Measurements from ENCODE around the gene THSD7B. TPM values are rescaled to one million over a fixed set of nuclear protein-coding genes. Genes with fewer than 3 reads are reported as not detected.

The THSD7B gene
- total and polyA plus RNA-seq, 10 of the 15 experiments (the other 5 are each of a cell fraction or from before 2014, with no cell fraction given): 0.03 to 0.56 (median 0.28) TPM

DNA sequence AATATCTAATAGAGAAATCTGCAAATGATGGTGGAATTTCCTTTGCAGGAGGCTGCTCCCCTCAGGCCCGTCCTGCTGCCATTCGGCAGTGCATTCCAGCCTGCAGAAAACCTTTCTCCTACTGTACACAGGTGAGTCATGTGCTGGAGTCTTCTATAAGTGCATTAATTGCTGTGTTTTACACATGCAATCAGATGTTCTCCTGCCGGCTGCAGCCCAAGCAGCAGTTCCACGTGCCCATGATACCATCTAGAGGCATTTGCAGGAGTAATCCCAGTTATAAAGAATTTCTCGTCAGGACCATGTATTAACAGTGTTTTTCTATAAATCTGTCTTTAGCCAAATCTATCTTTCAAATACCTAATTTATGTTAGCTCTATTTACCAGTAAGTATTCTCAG is 894.3 kb downstream of the THSD7B start (continued):
- TF ChIP-seq, protein P1, sequence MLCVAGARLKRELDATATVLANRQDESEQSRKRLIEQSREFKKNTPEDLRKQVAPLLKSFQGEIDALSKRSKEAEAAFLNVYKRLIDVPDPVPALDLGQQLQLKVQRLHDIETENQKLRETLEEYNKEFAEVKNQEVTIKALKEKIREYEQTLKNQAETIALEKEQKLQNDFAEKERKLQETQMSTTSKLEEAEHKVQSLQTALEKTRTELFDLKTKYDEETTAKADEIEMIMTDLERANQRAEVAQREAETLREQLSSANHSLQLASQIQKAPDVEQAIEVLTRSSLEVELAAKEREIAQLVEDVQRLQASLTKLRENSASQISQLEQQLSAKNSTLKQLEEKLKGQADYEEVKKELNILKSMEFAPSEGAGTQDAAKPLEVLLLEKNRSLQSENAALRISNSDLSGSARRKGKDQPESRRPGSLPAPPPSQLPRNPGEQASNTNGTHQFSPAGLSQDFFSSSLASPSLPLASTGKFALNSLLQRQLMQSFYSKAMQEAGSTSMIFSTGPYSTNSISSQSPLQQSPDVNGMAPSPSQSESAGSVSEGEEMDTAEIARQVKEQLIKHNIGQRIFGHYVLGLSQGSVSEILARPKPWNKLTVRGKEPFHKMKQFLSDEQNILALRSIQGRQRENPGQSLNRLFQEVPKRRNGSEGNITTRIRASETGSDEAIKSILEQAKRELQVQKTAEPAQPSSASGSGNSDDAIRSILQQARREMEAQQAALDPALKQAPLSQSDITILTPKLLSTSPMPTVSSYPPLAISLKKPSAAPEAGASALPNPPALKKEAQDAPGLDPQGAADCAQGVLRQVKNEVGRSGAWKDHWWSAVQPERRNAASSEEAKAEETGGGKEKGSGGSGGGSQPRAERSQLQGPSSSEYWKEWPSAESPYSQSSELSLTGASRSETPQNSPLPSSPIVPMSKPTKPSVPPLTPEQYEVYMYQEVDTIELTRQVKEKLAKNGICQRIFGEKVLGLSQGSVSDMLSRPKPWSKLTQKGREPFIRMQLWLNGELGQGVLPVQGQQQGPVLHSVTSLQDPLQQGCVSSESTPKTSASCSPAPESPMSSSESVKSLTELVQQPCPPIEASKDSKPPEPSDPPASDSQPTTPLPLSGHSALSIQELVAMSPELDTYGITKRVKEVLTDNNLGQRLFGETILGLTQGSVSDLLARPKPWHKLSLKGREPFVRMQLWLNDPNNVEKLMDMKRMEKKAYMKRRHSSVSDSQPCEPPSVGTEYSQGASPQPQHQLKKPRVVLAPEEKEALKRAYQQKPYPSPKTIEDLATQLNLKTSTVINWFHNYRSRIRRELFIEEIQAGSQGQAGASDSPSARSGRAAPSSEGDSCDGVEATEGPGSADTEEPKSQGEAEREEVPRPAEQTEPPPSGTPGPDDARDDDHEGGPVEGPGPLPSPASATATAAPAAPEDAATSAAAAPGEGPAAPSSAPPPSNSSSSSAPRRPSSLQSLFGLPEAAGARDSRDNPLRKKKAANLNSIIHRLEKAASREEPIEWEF (IDR thresholded peaks at IDR 0.05; ENCODE audit: insufficient replicate concordance, low read depth, low read length): no peak

DNA sequence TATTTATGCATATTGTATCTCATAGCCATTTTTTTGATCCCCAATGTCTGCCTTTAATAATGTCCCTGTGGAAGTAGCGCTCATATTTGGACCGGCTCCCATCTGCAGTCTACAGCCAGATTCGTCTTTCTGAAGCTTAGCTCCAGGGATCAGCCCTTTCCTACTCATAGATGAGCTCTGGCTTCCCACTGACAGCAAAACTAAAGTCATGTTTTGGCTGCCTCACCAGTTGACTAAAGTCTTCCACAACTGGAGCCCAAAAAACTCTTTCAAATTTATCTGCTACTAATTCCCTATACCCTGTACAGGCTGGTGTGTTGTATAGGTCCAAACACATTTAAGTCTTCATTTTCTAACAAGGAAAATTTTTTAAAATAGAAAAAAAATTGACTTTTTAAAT is 904.8 kb downstream of the THSD7B start:
- FAIRE-seq (no peak), DNase-seq (ENCODE audit: low read depth, low spot score) (no peak), ATAC-seq (no peak)
- Histone ChIP-seq H3K4me3 (no peak overlapping the region), H3K79me2 (ENCODE audit: control insufficient read depth, insufficient read depth, low read length) (no peaks in the 10 kb centered on the region), H3K9ac (ENCODE audit: control insufficient read depth, insufficient read depth, low read length) (no peak overlapping the region), H3K27ac (ENCODE audit: control insufficient read depth, insufficient read depth) (no peak overlapping the region), H3K27me3 (replicated peaks in 1 of 2; ENCODE audit: control insufficient read depth in 2 of 2, insufficient read depth in 2 of 2, low read length in 1 of 2) (no peaks in the 10 kb centered on the region), H3K9me3 (replicated peaks; ENCODE audit: control insufficient read depth, insufficient read depth, low read length) (no peaks in the 10 kb centered on the region), H2AFZ (ENCODE audit: control insufficient read depth, low read depth, low read length) (no peak overlapping the region), H3K36me3 (ENCODE audit: control insufficient read depth in 2 of 2, insufficient read depth in 2 of 2, low read length in 1 of 2) (no peaks in the 10 kb centered on the region), H4K20me1 (ENCODE audit: control insufficient read depth, insufficient read depth) (no peaks in the 10 kb centered on the region), H3K4me2 (ENCODE audit: control insufficient read depth, insufficient read depth) (no peak overlapping the region), H3K4me1 (ENCODE audit: control insufficient read depth, insufficient read depth, low read length) (no peaks in the 10 kb centered on the region)
- RAD21 ChIA-PET (ENCODE audit: unreplicated experiment): no interaction called here
- WGBS (ENCODE audit: insufficient coverage, insufficient replicate concordance, low lambda C conversion rate, missing lambda C conversion rate): 42% methylated on average over 3 of the region's 3 CpGs
- no peak for TF ChIP-seq TCF3 (IDR thresholded peaks at IDR 0.05; ENCODE audit: borderline replicate concordance, insufficient read depth, low read depth, low read length)
- no peak for TF ChIP-seq FOXM1 (IDR thresholded peaks at IDR 0.05; ENCODE audit: low read depth, low read length)
- no peak for TF ChIP-seq BHLHE40 (IDR thresholded peaks at IDR 0.05; ENCODE audit: borderline replicate concordance in 1 of 2, low read depth in 2 of 2, low read length in 1 of 2)
- no peak for TF ChIP-seq POLR2AphosphoS2 (IDR thresholded peaks at IDR 0.05; ENCODE audit: low read depth, low read length)
- TF ChIP-seq, protein P2, sequence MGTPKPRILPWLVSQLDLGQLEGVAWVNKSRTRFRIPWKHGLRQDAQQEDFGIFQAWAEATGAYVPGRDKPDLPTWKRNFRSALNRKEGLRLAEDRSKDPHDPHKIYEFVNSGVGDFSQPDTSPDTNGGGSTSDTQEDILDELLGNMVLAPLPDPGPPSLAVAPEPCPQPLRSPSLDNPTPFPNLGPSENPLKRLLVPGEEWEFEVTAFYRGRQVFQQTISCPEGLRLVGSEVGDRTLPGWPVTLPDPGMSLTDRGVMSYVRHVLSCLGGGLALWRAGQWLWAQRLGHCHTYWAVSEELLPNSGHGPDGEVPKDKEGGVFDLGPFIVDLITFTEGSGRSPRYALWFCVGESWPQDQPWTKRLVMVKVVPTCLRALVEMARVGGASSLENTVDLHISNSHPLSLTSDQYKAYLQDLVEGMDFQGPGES (IDR thresholded peaks at IDR 0.05): no peak
- in situ Hi-C loops (cut with MboI): no loop called here
- intact Hi-C loops (cut with micrococcal nuclease; ENCODE audit: unreplicated experiment): loop anchor here (10.0 kb wide), 1 partner anchor 735 kb away; no protein-coding TSS in a partner anchor
- POLR2A ChIA-PET: no interaction called here
- BruUV-seq (replicated peaks): no TSS peak
- CTCF ChIA-PET: no interaction called here
- SMC1A ChIA-PET (ENCODE audit: uncharacterized antibody, unreplicated experiment): interaction anchor here (0.6 kb wide), 1 partner anchor 448 kb away, joined by 3 read pairs; no protein-coding TSS in a partner anchor
